ENCODE results near the gene POU2F1. TPM values are rescaled to one million over a fixed set of nuclear protein-coding genes. Genes with fewer than 3 reads are reported as not detected.

POU2F1 gene
- total RNA-seq, 1 experiment from 2014 or later, result 19.0 TPM

GRCh38 chr1:167333124-167333523 lies 112.4 kb downstream of the POU2F1 start:
- DNase-seq (ENCODE audit: low spot score), result no peak
- in situ Hi-C loops (cut with HindIII; ENCODE audit: low sequenced_read_pairs), result no loop called here

DNA sequence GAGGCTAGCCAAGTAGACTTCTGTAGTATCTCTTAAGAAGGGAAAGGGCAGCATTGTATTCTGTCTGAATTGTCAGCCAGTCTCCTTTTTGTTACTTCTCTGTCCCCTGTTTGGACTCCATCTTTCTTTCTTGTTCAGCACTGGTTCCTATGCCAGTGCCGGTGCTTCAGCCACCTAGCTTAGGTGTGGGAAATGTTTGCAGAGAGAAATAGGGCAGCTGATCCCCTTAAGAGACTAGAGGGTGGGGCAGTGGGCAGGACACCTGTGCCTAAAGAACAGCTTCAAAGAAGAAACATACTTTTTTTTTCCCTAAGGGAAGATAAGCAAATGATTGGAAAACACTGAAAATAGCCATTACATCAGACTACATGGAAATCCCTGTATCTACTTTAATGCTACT lies 113.0 kb downstream of the POU2F1 start:
- no peak for DNase-seq (ENCODE audit: low spot score)
- in situ Hi-C loops (cut with HindIII; ENCODE audit: low sequenced_read_pairs), result no loop called here

DNA sequence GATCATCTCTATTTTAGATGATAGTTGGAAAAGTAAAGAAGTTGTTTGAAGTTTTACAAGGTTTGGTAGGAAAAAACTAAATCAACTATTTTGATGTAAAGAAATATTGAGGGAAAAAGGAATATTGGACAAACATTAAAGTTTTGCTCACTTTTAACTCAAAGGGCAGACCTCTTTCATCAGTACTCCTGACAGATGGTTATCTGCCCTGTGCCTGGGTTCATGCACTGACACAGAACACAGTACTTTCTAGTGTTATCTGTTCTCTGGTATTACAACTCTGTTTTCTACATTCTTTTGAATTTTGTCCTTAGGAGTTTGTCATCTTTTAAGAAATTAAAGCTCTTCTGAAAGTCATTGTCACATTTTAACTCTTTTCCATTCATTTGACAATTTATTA lies 118.7 kb downstream of the POU2F1 start:
- in situ Hi-C loops (cut with HindIII; ENCODE audit: low sequenced_read_pairs), result no loop called here
- no peak for DNase-seq (ENCODE audit: low spot score)

GRCh38 chr1:167342846-167343245 lies 122.2 kb downstream of the POU2F1 start:
- in situ Hi-C loops (cut with HindIII; ENCODE audit: low sequenced_read_pairs), result no loop called here
- no peak for DNase-seq (ENCODE audit: low spot score)

DNA sequence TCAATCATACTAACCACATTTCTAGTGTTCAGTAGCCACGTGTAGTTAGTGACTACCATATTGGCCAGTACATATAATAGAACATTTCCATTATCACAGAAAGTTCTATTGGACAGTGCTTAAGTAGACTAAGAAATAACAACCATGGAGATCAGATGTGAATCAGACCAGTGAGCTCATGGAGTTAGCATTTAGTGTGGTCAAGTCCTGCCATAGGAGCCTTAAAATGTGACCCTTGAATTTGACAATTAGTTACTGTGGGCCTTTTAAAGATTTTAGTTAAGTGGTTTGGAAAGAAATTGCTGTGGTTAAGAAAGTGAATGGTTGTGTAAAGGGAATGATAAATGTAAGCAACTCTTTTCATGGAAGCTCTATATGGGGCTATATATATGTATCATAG lies 123.4 kb downstream of the POU2F1 start:
- DNase-seq (ENCODE audit: low spot score), result no peak
- in situ Hi-C loops (cut with HindIII; ENCODE audit: low sequenced_read_pairs), result no loop called here

DNA sequence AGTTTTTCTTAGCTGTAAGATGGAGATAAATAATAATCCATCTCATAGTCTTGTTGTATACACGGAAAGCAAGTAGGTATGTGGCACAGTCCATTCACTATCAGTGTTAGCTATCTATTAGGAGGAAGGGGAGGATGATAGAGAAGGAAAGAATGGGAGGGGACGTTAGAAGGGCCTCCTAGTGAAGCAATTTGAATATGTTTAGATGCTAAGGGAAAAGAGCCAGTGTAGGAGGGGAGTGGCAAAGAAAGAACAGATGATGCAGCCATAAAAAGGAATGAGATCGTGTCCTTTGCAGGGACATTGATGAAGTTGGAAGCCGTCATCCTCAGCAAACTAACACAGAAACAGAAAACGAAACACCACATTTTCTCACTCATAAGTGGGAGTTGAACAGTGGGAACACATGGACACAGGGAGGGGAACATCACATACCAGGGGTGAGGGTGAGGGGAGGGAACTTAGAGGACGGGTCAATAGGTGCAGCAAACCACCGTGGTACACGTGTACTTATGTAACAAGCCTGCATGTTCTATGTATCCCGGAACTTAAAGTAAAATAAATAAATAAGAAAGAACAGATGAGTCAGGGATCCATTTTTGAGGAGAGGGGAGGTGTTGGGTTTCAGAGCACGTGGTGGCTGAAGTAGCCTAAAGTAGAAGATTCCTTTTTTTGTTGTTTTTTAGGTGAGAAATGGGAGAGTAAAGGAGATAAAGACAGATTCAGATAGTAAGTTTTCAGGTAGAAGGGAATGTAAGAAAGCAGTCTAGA lies 124.1 kb downstream of the POU2F1 start:
- in situ Hi-C loops (cut with HindIII; ENCODE audit: low sequenced_read_pairs), result no loop called here
- no peak for DNase-seq (ENCODE audit: low spot score)

DNA sequence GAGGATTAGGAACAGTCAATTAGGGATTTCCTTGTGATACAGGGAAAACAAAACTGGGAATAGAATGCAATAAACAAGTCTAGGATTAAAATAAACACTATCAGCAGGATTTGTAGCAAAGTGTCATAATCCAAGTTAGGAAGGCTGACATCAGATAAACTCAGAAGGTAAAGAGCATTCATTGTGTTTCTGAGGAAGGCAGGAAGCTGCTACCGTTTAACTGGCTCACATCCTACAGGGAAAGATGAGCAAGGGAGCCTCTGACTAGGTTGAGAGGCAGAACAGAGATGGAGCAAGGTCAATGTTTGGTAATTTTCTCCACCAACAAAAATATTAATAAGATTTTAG lies 124.7 kb downstream of the POU2F1 start:
- in situ Hi-C loops (cut with HindIII; ENCODE audit: low sequenced_read_pairs), result no loop called here
- no peak for DNase-seq (ENCODE audit: low spot score)

GRCh38 chr1:167357305-167357704 lies 136.6 kb downstream of the POU2F1 start:
- DNase-seq (ENCODE audit: low spot score), result no peak

GRCh38 chr1:167359295-167359694 lies 138.6 kb downstream of the POU2F1 start:
- in situ Hi-C loops (cut with HindIII; ENCODE audit: low sequenced_read_pairs), result no loop called here
- DNase-seq (ENCODE audit: low spot score), result no peak

More at GRCh38 chr1:167357305-167357704, 136.6 kb downstream of the POU2F1 start:
- in situ Hi-C loops (cut with HindIII; ENCODE audit: low sequenced_read_pairs), result no loop called here

DNA sequence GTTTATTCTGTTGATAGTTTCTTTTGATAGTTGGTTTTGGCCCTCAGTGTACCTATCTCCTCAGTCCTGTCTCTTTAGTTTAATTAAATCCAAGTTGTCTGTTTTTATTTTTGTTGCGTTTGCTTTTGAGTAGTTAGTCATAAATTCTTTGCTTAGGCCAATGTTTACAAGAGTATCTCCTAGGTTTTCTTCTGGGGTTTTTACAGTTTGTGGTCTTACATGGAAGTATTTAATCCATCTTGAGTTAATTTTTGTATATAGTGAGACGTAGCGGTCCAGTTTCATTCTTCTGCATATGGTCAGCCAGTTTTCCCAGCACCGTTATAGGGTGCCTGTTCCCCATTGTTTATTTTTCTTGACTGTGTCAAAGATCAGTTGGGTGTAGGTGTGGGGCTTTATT lies 139.4 kb downstream of the POU2F1 start:
- no peak for DNase-seq (ENCODE audit: low spot score)
- in situ Hi-C loops (cut with HindIII; ENCODE audit: low sequenced_read_pairs), result no loop called here

DNA sequence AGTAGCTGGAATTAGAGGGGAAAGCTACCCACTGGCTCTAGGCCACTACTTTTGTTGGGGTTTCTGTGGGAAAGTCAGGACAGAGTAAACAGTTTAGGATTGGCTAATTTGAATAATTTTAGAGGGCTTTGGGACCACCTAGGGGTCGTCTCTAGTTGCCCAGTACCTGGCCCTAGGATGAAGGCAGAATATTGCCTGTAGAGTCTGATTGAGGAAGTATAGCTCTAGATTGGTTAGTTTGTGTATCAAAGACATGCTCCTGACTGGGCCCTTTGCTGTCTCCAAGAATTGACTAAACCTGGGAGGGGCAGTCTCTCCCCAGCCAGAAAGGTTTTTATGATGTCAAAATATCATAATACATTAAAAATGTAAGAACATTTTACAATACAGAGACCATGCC lies 142.0 kb downstream of the POU2F1 start:
- no peak for DNase-seq (ENCODE audit: low spot score)
- in situ Hi-C loops (cut with HindIII; ENCODE audit: low sequenced_read_pairs), result no loop called here

- no peak for DNase-seq (ENCODE audit: low spot score)
- in situ Hi-C loops (cut with HindIII; ENCODE audit: low sequenced_read_pairs), result no loop called here
Observed at GRCh38 chr1:167364826-167365225, 144.1 kb downstream of the POU2F1 start.

- no peak for DNase-seq (ENCODE audit: low spot score)
- in situ Hi-C loops (cut with HindIII; ENCODE audit: low sequenced_read_pairs), result no loop called here
Observed at GRCh38 chr1:167365360-167365759, 144.7 kb downstream of the POU2F1 start.

DNA sequence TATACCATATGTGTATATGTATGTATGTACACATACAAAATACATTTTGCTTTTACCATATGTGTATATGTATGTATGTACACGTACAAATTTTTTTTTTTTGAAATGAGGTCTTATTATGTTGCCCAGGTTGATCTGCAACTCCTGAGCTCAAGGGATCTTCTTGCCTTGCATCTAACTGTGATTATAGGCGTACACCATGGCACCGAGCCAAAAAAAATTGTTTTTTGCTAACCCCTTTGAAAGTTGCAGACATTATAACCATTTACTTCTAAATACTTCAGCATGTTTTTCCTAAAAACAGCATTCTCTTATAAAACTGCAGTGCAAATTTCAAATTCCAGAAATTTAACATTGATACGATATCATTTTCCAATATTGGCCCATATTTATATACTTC lies 147.0 kb downstream of the POU2F1 start:
- in situ Hi-C loops (cut with HindIII; ENCODE audit: low sequenced_read_pairs), result no loop called here
- no peak for DNase-seq (ENCODE audit: low spot score)

- no peak for DNase-seq (ENCODE audit: low spot score)
- in situ Hi-C loops (cut with HindIII; ENCODE audit: low sequenced_read_pairs), result no loop called here
Observed at GRCh38 chr1:167369175-167369574, 148.5 kb downstream of the POU2F1 start.

DNA sequence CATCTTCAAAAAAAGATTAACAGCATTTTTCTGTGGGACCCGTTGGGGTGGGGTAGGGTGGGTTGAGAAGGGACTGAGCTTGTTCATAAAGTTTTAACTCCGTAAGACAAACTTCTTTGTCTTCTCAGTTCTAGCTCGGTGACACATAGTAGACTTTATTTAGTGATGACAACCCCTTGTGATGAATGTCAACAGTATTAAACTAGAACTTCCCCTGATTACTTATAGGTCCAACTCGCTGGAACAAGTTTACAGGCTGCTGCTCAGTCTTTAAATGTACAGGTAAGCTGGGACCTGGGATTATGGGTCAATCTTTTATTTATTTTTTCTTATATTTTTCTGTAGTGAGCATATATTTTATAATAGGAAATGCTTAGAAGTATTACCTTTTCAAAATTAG lies 149.2 kb downstream of the POU2F1 start:
- in situ Hi-C loops (cut with HindIII; ENCODE audit: low sequenced_read_pairs), result loop anchor here (5.0 kb wide), 1 partner anchor 83 kb away; no protein-coding TSS in a partner anchor
- DNase-seq (ENCODE audit: low spot score), result no peak

- DNase-seq (ENCODE audit: low spot score), result peak; percentile 49
- in situ Hi-C loops (cut with HindIII; ENCODE audit: low sequenced_read_pairs), result loop anchor here (5.0 kb wide), 1 partner anchor 84 kb away; no protein-coding TSS in a partner anchor
Observed at GRCh38 chr1:167371030-167371429, 150.3 kb downstream of the POU2F1 start.

- no peak for DNase-seq (ENCODE audit: low spot score)
- in situ Hi-C loops (cut with HindIII; ENCODE audit: low sequenced_read_pairs), result loop anchor here (5.0 kb wide), 1 partner anchor 86 kb away; no protein-coding TSS in a partner anchor
Observed at GRCh38 chr1:167373398-167373797, 152.7 kb downstream of the POU2F1 start.

- in situ Hi-C loops (cut with HindIII; ENCODE audit: low sequenced_read_pairs), result loop anchor here (5.0 kb wide), 1 partner anchor 87 kb away; no protein-coding TSS in a partner anchor
- no peak for DNase-seq (ENCODE audit: low spot score)
Observed at GRCh38 chr1:167373986-167374385, 153.3 kb downstream of the POU2F1 start.

GRCh38 chr1:167375949-167376348 lies 155.3 kb downstream of the POU2F1 start:
- no peak for DNase-seq (ENCODE audit: low spot score)
- in situ Hi-C loops (cut with HindIII; ENCODE audit: low sequenced_read_pairs), result no loop called here

DNA sequence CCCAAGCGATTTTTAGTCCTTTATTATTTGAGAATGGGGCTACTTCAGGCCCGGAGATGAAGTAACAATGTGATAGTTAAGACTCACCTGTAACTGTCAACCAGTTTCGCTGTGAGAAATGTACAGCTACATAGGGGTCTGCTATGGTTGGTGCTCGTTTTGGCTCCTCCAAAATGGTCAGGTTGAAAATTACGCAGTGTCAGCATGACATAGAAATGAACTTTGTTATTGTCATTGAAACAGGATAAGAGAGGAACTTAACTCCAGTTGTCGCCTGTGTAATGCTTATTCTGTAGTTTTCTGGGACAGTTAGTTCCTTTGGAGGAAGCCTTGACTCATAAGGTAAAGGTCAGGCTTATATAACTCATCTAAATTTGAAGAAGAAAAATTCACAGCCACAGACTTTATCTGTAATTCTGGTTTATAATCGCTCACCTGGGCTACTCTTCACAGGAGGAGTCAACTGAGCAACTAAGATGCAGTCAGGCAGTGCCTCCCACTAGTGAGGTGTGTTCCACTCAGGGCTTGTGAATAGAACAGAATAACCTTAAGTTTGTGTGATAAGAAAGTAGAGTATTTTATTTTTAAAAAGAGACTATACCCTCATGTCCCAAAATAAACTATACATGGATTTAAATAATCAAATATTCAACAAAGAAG lies 166.7 kb downstream of the POU2F1 start:
- DNase-seq (ENCODE audit: low spot score), result no peak
- in situ Hi-C loops (cut with HindIII; ENCODE audit: low sequenced_read_pairs), result no loop called here

Data from G401 (cell line).